Upper lobe of left lung (tissue), 4 donors: Measurements from ENCODE around the gene TMEM114.

Experiments used
- POLR2A ChIP-seq, 4 donors: fragments of 450-650 bp; IDR thresholded peaks; one replicate each; pipeline ENCODE4 v1.5.1; 2016 to 2017; ENCODE audit warnings: antibody characterized with exemption in 4 of 4, mild to moderate bottlenecking in 2 of 4
- POLR2AphosphoS5 ChIP-seq, 2 donors: sonication (generic); formaldehyde crosslinking; IDR thresholded peaks; one replicate each; pipeline ENCODE4 v1.5.1; 2017; ENCODE audit warnings: antibody characterized with exemption in 2 of 2
- TF ChIP-seq, protein P1 (sequence below), 6 experiments: fragments of 450-650 bp in 4 of 6; fragments of 200-600 bp in 2 of 6; sonication (generic) in 2 of 6; IDR thresholded peaks; one replicate each; pipeline ENCODE4 v1.5.1; 2016 to 2019; ENCODE audit warnings: antibody characterized with exemption in 6 of 6

- TF ChIP-seq POLR2AphosphoS5 (IDR thresholded peaks at IDR 0.05), result no peak
- TF ChIP-seq, protein P1, sequence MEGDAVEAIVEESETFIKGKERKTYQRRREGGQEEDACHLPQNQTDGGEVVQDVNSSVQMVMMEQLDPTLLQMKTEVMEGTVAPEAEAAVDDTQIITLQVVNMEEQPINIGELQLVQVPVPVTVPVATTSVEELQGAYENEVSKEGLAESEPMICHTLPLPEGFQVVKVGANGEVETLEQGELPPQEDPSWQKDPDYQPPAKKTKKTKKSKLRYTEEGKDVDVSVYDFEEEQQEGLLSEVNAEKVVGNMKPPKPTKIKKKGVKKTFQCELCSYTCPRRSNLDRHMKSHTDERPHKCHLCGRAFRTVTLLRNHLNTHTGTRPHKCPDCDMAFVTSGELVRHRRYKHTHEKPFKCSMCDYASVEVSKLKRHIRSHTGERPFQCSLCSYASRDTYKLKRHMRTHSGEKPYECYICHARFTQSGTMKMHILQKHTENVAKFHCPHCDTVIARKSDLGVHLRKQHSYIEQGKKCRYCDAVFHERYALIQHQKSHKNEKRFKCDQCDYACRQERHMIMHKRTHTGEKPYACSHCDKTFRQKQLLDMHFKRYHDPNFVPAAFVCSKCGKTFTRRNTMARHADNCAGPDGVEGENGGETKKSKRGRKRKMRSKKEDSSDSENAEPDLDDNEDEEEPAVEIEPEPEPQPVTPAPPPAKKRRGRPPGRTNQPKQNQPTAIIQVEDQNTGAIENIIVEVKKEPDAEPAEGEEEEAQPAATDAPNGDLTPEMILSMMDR (IDR thresholded peaks at IDR 0.05), result no peak
- TF ChIP-seq POLR2A (IDR thresholded peaks at IDR 0.05), result no peak
Measured at GRCh38 chr16:8551388-8552332, 38.7 kb downstream of the TMEM114 start.
